Esophagus muscularis mucosa (tissue), 4 donors: ENCODE results near the gene USP32. TPM values are rescaled to one million over a fixed set of nuclear protein-coding genes. Genes with fewer than 3 reads are reported as not detected.
A peak's percentile ranks its signal among the peaks of the same experiment; 100 is the strongest.

Experiments used
- DNase-seq: peaks from one replicate; pipeline ENCODE4 v3.0.0-alpha.2; 2017; ENCODE audit errors: extremely low spot score
- H3K27ac ChIP-seq, 4 donors: fragments of 200-600 bp; sonication (generic); replicated peaks in 1 of 4; 1 replicate in 3 of 4; 2 replicates in 1 of 4; pipeline ENCODE4 v1.5.1; 2016 to 2019; ENCODE audit warnings: mild to moderate bottlenecking in 1 of 4
- H3K27me3 ChIP-seq, 4 donors: fragments of 200-600 bp; sonication (generic); one replicate each; pipeline versions ENCODE4 v1.5.1 to v1.6.0; 2016 to 2019
- H3K36me3 ChIP-seq, 4 donors: fragments of 200-600 bp; sonication (generic); one replicate each; pipeline ENCODE4 v1.5.1; 2016 to 2019
- H3K4me1 ChIP-seq, 4 donors: fragments of 200-600 bp; sonication (generic); one replicate each; pipeline ENCODE4 v1.5.1; 2016 to 2019
- H3K4me3 ChIP-seq, 4 donors: fragments of 200-600 bp; sonication (generic); 1 replicate in 2 of 4; 2 replicates in 2 of 4; pipeline ENCODE4 v1.5.1; 2016 to 2019; ENCODE audit warnings: mild to moderate bottlenecking in 4 of 4, moderate library complexity in 1 of 4
- H3K9me3 ChIP-seq, 4 donors: fragments of 200-600 bp; sonication (generic); 1 replicate in 3 of 4; 2 replicates in 1 of 4; pipeline ENCODE4 v1.5.1; 2016 to 2019
- EP300 ChIP-seq: sonication (generic); formaldehyde crosslinking; IDR thresholded peaks from one replicate; pipeline ENCODE4 v1.6.1; 2017; ENCODE audit warnings: antibody characterized with exemption
- POLR2A ChIP-seq: fragments of 450-650 bp; IDR thresholded peaks from one replicate; pipeline ENCODE4 v1.6.1; 2017; ENCODE audit warnings: antibody characterized with exemption, moderate library complexity, mild to moderate bottlenecking, low read depth
- POLR2AphosphoS5 ChIP-seq, 2 donors: sonication (generic); formaldehyde crosslinking; IDR thresholded peaks; one replicate each; pipeline ENCODE4 v1.6.1; 2017; ENCODE audit warnings: antibody characterized with exemption in 2 of 2
- WGBS: methylation state at CpG from one replicate; pipeline ENCODE4 v1.1.5; 2018; 5-methylcytosine and 5-hydroxymethylcytosine counted together
- intact Hi-C: fragments of 100-400 bp; cut with DNase I; formaldehyde crosslinking; loops from one replicate; pipeline ENCODE4 v1.15.1; 2023
- total RNA-seq, 4 donors: library from RNA; depleted of rRNA; stranded (reverse); fragments of >200 nt; gene quantifications; one replicate each; pipeline versions ENCODE4 v1.1.0 to v1.2.1, GENCODE V29; 2016
- TF ChIP-seq, protein P1 (sequence below), 3 experiments: fragments of 200-600 bp in 2 of 3; fragments of 450-650 bp in 1 of 3; sonication (generic) in 2 of 3; IDR thresholded peaks; one replicate each; pipeline ENCODE4 v1.5.1; 2017 to 2019; ENCODE audit warnings: antibody characterized with exemption in 3 of 3, mild to moderate bottlenecking in 2 of 3, moderate library complexity in 1 of 3

Gene USP32
- total RNA-seq, 4 donors from 2014 or later: 42.3 to 65.8 (median 47.9) TPM

- TF ChIP-seq POLR2A: no peak
- TF ChIP-seq, protein P1, sequence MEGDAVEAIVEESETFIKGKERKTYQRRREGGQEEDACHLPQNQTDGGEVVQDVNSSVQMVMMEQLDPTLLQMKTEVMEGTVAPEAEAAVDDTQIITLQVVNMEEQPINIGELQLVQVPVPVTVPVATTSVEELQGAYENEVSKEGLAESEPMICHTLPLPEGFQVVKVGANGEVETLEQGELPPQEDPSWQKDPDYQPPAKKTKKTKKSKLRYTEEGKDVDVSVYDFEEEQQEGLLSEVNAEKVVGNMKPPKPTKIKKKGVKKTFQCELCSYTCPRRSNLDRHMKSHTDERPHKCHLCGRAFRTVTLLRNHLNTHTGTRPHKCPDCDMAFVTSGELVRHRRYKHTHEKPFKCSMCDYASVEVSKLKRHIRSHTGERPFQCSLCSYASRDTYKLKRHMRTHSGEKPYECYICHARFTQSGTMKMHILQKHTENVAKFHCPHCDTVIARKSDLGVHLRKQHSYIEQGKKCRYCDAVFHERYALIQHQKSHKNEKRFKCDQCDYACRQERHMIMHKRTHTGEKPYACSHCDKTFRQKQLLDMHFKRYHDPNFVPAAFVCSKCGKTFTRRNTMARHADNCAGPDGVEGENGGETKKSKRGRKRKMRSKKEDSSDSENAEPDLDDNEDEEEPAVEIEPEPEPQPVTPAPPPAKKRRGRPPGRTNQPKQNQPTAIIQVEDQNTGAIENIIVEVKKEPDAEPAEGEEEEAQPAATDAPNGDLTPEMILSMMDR (IDR thresholded peaks at IDR 0.05): no peak
- TF ChIP-seq EP300: no peak
- no peak for TF ChIP-seq POLR2AphosphoS5 (IDR thresholded peaks at IDR 0.05)
- no peaks in the 10 kb centered on the region for H3K36me3 ChIP-seq
- peaks cover 0 to 92% (median 42%) of the 10 kb centered on the region in 4 donors for H3K27me3 ChIP-seq
- 76% methylated on average over 8 of the region's 8 CpGs for WGBS
- intact Hi-C loops: no loop called here
- H3K9me3 ChIP-seq: no peaks in the 10 kb centered on the region
- peaks cover 19 to 25% (median 25%) of the 10 kb centered on the region in 4 donors for H3K4me1 ChIP-seq
- no peak overlapping the region for H3K27ac ChIP-seq
- DNase-seq: no peak
- no peak overlapping the region for H3K4me3 ChIP-seq
These were observed 244.2 kb downstream of the USP32 start for GRCh38 chr17:60147553-60148223.

GRCh38 chr17:60146206-60146605 is 245.7 kb downstream of the USP32 start:
- Histone ChIP-seq H3K27me3 (peaks cover 0 to 92% (median 42%) of the 10 kb centered on the region in 4 donors), H3K9me3 (no peaks in the 10 kb centered on the region), H3K36me3 (no peaks in the 10 kb centered on the region), H3K4me1 (peaks cover 29 to 40% (median 40%) of the 10 kb centered on the region in 4 donors), H3K4me3 (no peak overlapping the region), H3K27ac (no peak overlapping the region)
- TF ChIP-seq POLR2AphosphoS5 (IDR thresholded peaks at IDR 0.05) (no peak), POLR2A (no peak), EP300 (no peak)
- TF ChIP-seq, protein P1 (IDR thresholded peaks at IDR 0.05): no peak
- DNase-seq: no peak
- 84% methylated on average over 2 of the region's 2 CpGs for WGBS
- intact Hi-C loops: no loop called here

DNA sequence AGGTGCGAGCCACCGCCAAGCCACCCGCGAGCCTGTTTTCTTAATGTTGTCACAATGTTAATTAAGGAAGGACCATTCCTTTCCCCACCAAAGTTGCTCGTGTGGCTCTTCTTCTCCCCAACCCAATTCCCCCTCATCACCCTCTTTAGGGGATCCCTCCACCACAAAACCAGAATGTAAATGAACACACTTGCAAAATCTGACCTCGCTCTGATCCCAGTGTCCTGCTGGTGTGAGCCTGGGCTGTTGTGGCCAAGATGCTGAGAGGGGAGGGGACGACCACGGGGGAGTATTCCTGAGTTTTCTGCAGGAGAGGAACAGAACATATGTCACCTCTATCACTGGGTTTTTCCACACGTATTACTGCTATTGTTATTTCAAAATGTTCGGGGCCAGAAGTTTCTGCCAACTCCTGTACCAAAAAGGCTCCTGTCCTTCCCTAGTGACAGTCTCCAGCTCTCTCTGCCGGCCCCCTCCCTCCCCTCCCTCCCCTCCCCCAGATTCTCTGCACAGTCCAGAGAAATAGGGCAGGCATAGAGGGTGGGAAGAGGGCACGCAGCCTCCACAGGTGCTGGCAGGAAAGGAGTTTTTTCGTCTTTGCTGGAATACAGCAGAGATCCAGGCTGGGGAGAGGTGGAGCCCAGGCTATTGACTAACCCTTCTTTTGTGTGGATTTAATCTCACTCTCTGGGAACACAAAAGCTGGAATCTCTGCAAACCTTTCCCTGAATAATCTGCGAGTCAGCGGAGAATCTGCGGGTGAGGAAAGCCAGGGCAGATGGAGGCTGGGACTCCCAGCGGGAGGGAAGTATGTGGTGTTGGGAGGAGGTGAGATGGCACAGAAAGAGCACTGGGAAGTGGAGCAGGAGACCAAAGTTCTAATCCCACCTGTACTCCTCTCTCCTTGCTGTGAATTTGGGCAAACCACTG is 246.7 kb downstream of the USP32 start:
- intact Hi-C loops: no loop called here
- peaks cover 30 to 38% (median 36%) of the 10 kb centered on the region in 4 donors for H3K4me1 ChIP-seq
- H3K4me3 ChIP-seq: no peak overlapping the region
- no peaks in the 10 kb centered on the region for H3K36me3 ChIP-seq
- no peak overlapping the region for H3K27ac ChIP-seq
- TF ChIP-seq EP300 (no peak), POLR2A (no peak), POLR2AphosphoS5 (IDR thresholded peaks at IDR 0.05) (no peak)
- TF ChIP-seq, protein P1 (IDR thresholded peaks at IDR 0.05): no peak
- no peak for DNase-seq
- H3K9me3 ChIP-seq: no peaks in the 10 kb centered on the region
- WGBS: 43% methylated on average over 17 of the region's 17 CpGs
- peaks cover 0 to 92% (median 40%) of the 10 kb centered on the region in 4 donors for H3K27me3 ChIP-seq

DNA sequence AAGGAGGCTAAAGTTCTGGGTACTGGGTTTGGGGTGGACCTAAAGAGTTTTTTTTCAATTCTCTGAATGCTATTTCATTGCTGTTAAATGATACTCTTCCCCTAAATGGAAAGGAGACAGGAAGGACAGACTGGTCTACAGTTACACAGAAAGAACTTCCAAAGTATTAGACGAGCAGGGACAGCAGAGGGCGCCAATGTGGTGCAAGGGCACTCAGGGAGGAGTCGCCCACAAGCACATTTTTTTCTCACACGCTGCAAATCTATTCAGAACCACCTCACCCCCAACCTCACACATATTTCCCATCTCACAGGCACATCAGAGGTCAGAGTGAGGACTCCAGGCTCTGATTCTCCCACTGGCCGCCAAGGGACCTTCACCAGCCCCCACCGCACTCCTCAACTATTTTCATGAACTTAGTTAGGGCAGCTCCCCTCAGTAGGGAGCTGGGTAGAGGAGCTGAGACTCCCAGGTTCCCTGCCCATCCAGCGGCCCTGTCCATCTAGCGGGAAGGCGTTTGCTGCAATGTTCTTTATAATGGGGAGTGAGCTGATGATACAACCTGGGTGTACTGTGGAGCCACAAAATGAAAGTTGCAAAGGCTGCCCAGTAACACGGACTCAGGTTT is 248.9 kb downstream of the USP32 start:
- H3K27me3 ChIP-seq: peaks cover 0 to 92% (median 40%) of the 10 kb centered on the region in 4 donors
- DNase-seq: no peak
- H3K4me3 ChIP-seq: peak overlapping the region in 1 of 4 donors; percentile 18
- TF ChIP-seq, protein P1 (IDR thresholded peaks at IDR 0.05): peak; percentile 44 to 72 (median 54)
- TF ChIP-seq POLR2A (no peak), EP300 (no peak), POLR2AphosphoS5 (IDR thresholded peaks at IDR 0.05) (peak in 1 of 2 donors; percentile 25)
- no peak overlapping the region for H3K27ac ChIP-seq
- peaks cover 34 to 44% (median 41%) of the 10 kb centered on the region in 4 donors for H3K4me1 ChIP-seq
- 8% methylated on average over 10 of the region's 10 CpGs for WGBS
- intact Hi-C loops: no loop called here
- H3K9me3 ChIP-seq: no peaks in the 10 kb centered on the region
- no peaks in the 10 kb centered on the region for H3K36me3 ChIP-seq
